COLO668 (cell line): ENCODE results near the gene WDR93.

Experiments
- DNase-seq: peaks from one replicate; lab custom pipeline; 2025; ENCODE audit not compliant: unreplicated experiment; lab: John Stamatoyannopoulos, UW

The WDR93 gene

GRCh38 chr15:89662893-89663626 lies 27.6 kb upstream of the WDR93 start:
- DNase-seq, result no peak

- peak; percentile 71 for DNase-seq
Measured at GRCh38 chr15:89664441-89665350, 25.9 kb upstream of the WDR93 start.

GRCh38 chr15:89665449-89666181 lies 25.0 kb upstream of the WDR93 start:
- peak; percentile 81 for DNase-seq

GRCh38 chr15:89666184-89666857 lies 24.3 kb upstream of the WDR93 start:
- no peak for DNase-seq

GRCh38 chr15:89666858-89667705 lies 23.5 kb upstream of the WDR93 start:
- DNase-seq, result no peak

- DNase-seq, result no peak
Measured at GRCh38 chr15:89667706-89667960, 23.0 kb upstream of the WDR93 start.

GRCh38 chr15:89668171-89668570 lies 22.4 kb upstream of the WDR93 start:
- no peak for DNase-seq

GRCh38 chr15:89669309-89669865 lies 21.2 kb upstream of the WDR93 start:
- no peak for DNase-seq

GRCh38 chr15:89669941-89670340 lies 20.7 kb upstream of the WDR93 start:
- no peak for DNase-seq

GRCh38 chr15:89670971-89671560 lies 19.5 kb upstream of the WDR93 start:
- no peak for DNase-seq

- no peak for DNase-seq
Measured at GRCh38 chr15:89671687-89672086, 18.9 kb upstream of the WDR93 start.

- DNase-seq, result no peak
Measured at GRCh38 chr15:89672221-89673164, 18.1 kb upstream of the WDR93 start.

- DNase-seq, result peak; percentile 41
Measured at GRCh38 chr15:89673165-89673512, 17.5 kb upstream of the WDR93 start.

- DNase-seq, result no peak
Measured at GRCh38 chr15:89674526-89674925, 16.1 kb upstream of the WDR93 start.

- no peak for DNase-seq
Measured at GRCh38 chr15:89675606-89676005, 15.0 kb upstream of the WDR93 start.

- no peak for DNase-seq
Measured at GRCh38 chr15:89677381-89677780, 13.2 kb upstream of the WDR93 start.

- DNase-seq, result no peak
Measured at GRCh38 chr15:89679212-89679611, 11.4 kb upstream of the WDR93 start, which contains the start of gene PLIN1. TSS of gene PLIN1 (minus strand) at chr15:89679367. CDS start at chr15:89677489, 1,878 bp downstream.

- no peak for DNase-seq
Measured at GRCh38 chr15:89680282-89680873, 10.2 kb upstream of the WDR93 start.
